CD4-positive, alpha-beta T cell treated with Interleukin-15 for 4 hours (primary cell): ENCODE results near the gene LONP1.
"Not testable (repeated sequence)": the region's sequence is repeated elsewhere in the genome, so short reads cannot be mapped to it uniquely, and the experiment has no call there.

Experiments
- DNase-seq: peaks from one replicate; pipeline ENCODE4 v3.0.0-alpha.2; 2020; ENCODE audit warnings: low spot score

LONP1 gene

GRCh38 chr19:5713228-5713627, 6.7 kb downstream of the LONP1 start:
- no peak for DNase-seq

- no peak for DNase-seq
Measured at GRCh38 chr19:5711713-5712161, 8.2 kb downstream of the LONP1 start.

- DNase-seq: no peak
Measured at GRCh38 chr19:5711025-5711424, 8.9 kb downstream of the LONP1 start.

- DNase-seq: no peak
Measured at GRCh38 chr19:5707576-5708575, 12.1 kb downstream of the LONP1 start.

GRCh38 chr19:5706876-5707573, 12.9 kb downstream of the LONP1 start:
- DNase-seq: no peak

GRCh38 chr19:5705552-5705951, 14.4 kb downstream of the LONP1 start:
- no peak for DNase-seq

- no peak for DNase-seq
Measured at GRCh38 chr19:5703819-5704818, 15.8 kb downstream of the LONP1 start.

GRCh38 chr19:5702053-5702410, 17.9 kb downstream of the LONP1 start:
- not testable (repeated sequence) for DNase-seq

- DNase-seq: no peak
Measured at GRCh38 chr19:5700455-5701092, 19.4 kb downstream of the LONP1 start.

- DNase-seq: no peak
Measured at GRCh38 chr19:5698635-5699422, 21.1 kb downstream of the LONP1 start.

- DNase-seq: no peak
Measured at GRCh38 chr19:5697890-5698634, 21.9 kb downstream of the LONP1 start.

- no peak for DNase-seq
Measured at GRCh38 chr19:5697022-5697889, 22.7 kb downstream of the LONP1 start.

- no peak for DNase-seq
Measured at GRCh38 chr19:5696196-5697021, 23.5 kb downstream of the LONP1 start.

GRCh38 chr19:5695649-5696195, 24.2 kb downstream of the LONP1 start:
- no peak for DNase-seq

GRCh38 chr19:5694956-5695648, 24.8 kb downstream of the LONP1 start:
- no peak for DNase-seq

GRCh38 chr19:5694167-5694955, 25.6 kb downstream of the LONP1 start:
- no peak for DNase-seq
